GM10266 (cell line): Measurements from ENCODE around the gene RAB31.

Source experiments
- DNase-seq: peaks from one replicate; pipeline ENCODE4 v3.0.0; 2012; ENCODE audit errors: extremely low spot score
- CTCF ChIP-seq: IDR thresholded peaks from 2 replicates; pipeline ENCODE4 v1.5.1; 2012; ENCODE audit warnings: mild to moderate bottlenecking, low read depth; ENCODE audit not compliant: control insufficient read depth, insufficient read depth; ENCODE audit errors: missing control alignments

RAB31 gene

DNA sequence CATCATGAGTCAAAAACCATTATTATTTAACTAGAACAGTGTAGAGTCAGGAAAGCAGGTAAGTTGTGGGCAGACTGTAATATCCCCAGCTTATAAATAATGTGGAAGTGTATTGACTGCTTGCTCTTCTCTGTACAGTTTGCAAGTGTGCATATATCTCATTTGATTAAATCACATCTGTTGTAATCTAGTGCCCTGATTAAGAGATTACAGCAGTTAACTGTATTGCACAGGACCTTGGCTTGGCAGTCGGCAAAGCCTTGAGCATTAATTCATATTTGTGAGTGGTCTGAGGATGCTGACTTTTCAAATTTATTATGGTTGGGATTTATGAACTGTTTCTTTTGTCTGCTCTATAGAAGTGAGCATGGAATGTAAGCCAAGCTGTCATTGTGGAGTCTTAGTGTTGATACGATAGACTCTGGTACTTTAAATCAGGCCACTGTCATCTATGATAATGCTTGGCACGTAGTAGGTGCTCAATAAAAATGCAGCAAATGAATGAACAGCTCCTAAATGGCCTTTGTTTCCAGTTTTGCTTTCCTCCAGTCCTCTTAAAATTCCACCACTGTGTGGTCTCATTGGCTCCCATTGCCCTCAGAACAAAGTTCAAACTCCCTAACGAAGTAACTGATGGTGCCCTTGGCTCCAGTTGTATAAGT lies 48.3 kb downstream of the RAB31 start:
- no peak for DNase-seq
- TF ChIP-seq CTCF: no peak

- no peak for TF ChIP-seq CTCF
- DNase-seq: no peak
Observed at GRCh38 chr18:9756933-9757470, 48.9 kb downstream of the RAB31 start.

DNA sequence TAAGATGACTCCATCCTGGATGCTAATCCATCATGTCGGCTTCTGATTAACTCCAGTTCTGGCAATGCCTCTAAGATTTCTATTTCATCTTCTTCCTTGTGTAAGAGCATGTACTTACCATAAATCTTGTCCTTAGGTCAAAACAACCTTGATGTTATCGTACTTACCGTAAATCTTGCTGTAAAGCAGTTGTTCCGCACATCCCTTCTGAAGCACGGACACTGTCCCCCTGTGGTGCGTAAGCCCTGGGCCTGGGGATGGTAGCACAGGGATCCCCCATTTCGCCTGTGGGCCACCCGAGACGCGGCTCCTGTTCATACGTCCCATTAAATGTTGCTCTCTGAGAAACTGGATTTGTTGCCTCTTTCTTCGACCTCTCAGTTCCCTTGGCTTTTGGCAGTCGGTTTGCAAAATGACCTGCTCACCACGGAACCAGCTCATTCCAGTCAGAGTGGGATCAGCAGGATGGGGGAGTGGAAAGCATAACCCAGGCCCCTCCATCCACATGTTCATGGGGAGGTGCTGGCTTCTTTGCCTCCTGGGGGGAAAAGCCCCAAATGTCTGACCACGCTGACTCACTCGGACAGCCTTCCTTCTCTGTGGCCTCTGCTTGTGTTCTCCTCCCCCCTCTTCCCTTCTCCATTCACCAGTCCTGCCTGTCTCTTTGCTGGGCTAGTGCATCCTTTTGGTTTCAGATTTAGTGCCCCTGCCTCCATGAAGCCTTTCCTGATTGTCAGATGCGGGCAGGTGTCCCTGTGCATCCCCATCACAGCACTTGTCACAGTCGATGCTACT lies 49.9 kb downstream of the RAB31 start:
- DNase-seq: no peak
- TF ChIP-seq CTCF: no peak

DNA sequence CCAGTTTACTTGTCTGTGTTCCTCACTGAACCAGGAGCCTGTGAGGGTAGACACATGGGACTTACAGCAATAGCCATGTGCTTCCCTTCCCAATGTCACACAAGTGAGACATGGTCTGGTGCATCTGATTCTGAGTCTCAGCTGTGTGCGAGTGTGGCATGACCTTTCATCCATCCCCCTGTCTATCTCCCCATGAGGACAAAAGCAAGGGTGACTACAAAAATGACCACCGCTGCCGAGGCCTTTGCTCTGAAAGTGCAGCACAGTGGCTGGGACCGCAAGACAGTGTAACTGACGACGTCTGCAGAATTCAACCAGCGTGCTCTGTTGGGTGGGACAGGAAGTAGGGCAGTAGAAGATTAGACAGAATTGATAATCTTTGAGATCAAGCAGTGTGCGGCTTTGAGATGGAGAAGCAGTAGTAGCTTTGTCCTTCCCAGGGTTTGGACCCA lies 50.5 kb downstream of the RAB31 start:
- no peak for TF ChIP-seq CTCF
- no peak for DNase-seq

DNA sequence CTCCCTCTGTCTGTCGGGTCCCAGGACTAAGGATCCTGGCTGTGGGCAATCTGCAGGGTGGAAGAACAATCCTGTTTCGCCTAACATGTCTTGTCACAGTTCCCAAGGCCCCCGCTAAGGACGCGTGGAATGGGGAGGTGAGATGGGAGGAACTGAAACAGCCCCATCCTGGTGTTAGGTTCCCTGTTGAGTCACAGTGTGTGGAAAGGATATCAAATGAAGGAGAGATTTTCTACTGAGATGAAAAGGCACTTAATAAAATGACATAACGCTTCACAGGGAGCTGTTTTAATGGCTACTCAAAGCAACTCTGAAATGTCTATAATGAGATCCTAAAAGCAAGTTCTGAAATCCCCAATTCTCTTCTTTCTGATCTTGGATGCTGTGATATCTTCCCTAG lies 52.5 kb downstream of the RAB31 start:
- TF ChIP-seq CTCF: no peak
- DNase-seq: no peak

- DNase-seq: no peak
- TF ChIP-seq CTCF: no peak
Observed at GRCh38 chr18:9762526-9762925, 54.4 kb downstream of the RAB31 start.

GRCh38 chr18:9763157-9763556 lies 55.1 kb downstream of the RAB31 start:
- DNase-seq: no peak
- TF ChIP-seq CTCF: no peak
